Vagina (tissue), 2 donors: ENCODE results near the gene SETDB1.

Experiments
- CTCF ChIP-seq, 3 experiments: fragments of 450-650 bp in 2 of 3; fragments of 200-600 bp in 1 of 3; sonication (generic) in 1 of 3; IDR thresholded peaks; one replicate each; pipeline ENCODE4 v1.5.1; 2017 to 2019; ENCODE audit warnings: antibody characterized with exemption in 3 of 3, mild to moderate bottlenecking in 2 of 3, moderate library complexity in 2 of 3
- POLR2A ChIP-seq, 2 donors: fragments of 450-650 bp; IDR thresholded peaks; one replicate each; pipeline ENCODE4 v1.6.1; 2017; ENCODE audit warnings: antibody characterized with exemption in 2 of 2, mild to moderate bottlenecking in 2 of 2, moderate library complexity in 2 of 2
- POLR2AphosphoS5 ChIP-seq, 2 donors: sonication (generic); formaldehyde crosslinking; IDR thresholded peaks; one replicate each; pipeline ENCODE4 v1.9.0; 2017; ENCODE audit warnings: antibody characterized with exemption in 2 of 2, mild to moderate bottlenecking in 2 of 2, low read depth in 1 of 2; ENCODE audit not compliant: insufficient read depth in 1 of 2

- TF ChIP-seq CTCF (IDR thresholded peaks at IDR 0.05) (no peak), POLR2A (IDR thresholded peaks at IDR 0.05) (no peak), POLR2AphosphoS5 (IDR thresholded peaks at IDR 0.05; ENCODE audit: insufficient read depth in 1 of 2, low read depth in 1 of 2) (no peak)
These were observed 18.7 kb downstream of the SETDB1 start for GRCh38 chr1:150944856-150945255.
